ENCODE data around the gene UBE2G2.
A peak's percentile ranks its signal among the peaks of the same experiment; 100 is the strongest.

UBE2G2 gene

DNA sequence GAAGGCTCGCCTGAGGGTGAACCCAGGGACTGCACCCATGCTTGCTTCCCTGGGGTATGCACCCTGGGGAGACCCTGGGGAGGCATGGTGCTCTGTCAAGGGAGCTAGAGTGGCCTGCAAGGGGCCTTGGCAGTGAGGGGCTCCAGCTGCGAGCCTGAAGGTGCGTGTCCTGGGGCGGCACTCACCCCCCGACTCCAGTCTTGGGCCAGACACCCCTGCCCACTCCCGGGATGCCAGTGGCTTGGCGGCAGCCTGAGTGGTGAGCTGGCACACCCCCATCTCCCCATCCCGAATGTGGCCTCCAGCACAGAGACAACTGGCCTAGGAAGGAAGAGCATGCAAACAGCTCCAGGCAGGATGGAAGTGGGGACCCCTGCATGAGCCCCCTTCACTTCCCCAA, 13.6 kb upstream of the UBE2G2 start:
- no peak for DNase-seq (ENCODE audit: low spot score)

DNA sequence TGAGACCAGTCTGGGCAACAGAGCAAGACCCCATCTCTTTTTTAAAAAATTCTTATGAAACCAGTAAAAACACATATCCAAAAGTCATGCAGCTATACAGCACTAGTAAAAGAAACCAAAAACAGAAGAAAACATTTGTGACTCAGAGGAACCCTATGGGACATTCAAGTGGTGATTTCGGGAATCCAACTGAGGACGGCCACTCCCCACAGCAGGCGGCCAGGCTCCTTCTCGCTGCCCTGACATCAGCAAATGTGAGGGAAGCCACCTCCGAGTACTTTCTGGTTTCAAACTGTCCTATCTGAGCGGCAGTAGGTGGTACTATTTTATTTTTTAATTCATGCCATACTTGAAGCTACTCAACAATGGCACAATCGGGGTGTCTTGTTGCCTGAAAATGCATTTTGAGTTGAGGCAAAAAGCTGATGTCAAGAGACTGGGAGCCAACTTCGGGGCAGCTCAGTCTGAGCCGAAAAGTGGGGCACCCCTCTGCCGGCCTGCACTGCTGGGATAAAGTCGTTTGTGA, 12.9 kb upstream of the UBE2G2 start:
- no peak for DNase-seq (ENCODE audit: low spot score)

DNA sequence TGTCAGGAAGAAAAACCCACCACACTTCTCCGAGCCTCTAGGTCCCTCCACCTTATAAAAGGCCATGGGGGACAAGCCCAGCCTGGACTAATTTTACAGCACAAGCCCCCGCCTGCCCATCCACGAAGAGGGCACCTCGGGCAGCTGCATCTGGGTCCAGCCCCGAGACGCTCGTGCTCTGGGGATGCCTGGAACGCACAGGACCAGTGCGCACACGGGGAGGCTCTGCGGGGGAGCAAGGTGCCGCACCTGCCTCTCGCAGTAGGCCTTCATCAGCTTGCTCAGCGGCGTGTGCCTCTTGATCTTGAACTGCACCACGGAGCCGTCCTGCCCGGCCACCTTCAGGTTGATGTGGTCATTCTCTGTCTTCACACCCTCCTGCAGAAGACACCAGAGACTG, 12.1 kb upstream of the UBE2G2 start:
- DNase-seq (ENCODE audit: low spot score) = no peak

DNA sequence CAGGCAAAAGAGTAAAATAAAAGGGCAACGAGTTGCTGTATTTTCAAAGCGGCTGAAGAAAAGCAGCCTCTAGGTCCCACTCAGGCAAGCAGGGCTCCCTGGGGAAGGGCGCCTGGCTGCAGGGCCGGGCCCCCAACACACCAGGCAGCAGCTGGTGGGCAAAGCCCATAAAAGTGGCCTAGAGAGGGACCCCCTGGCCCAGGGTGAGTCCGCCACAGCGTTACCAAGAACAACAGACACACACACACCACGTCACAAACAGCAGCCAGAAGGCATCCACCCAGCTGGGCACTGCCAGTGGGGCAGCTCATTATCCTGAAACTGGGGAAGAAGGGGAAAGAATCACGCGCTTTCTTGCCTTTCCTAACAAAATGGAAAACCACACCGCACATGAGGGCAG, 11.5 kb upstream of the UBE2G2 start:
- no peak for DNase-seq (ENCODE audit: low spot score)

DNA sequence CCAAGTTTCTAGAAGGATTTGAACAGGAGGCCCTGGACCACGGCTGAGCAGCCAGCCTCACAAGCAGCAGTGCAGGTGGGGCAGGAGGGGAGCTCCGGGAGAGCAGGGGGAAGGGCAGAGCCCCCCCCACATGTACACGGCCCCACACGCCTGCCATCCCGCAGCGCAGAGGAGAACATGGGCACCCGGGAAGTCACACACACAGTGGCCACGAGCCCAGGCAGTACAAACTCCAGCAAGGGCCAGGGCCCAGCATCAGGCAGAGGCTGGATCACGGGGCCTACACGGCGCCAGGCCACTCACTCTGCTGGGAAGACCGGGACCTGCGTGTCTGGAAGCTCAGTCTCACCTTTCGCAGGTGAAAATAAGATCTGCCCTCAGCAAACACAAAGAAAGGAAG, 11.0 kb upstream of the UBE2G2 start:
- DNase-seq (ENCODE audit: low spot score) = no peak

DNA sequence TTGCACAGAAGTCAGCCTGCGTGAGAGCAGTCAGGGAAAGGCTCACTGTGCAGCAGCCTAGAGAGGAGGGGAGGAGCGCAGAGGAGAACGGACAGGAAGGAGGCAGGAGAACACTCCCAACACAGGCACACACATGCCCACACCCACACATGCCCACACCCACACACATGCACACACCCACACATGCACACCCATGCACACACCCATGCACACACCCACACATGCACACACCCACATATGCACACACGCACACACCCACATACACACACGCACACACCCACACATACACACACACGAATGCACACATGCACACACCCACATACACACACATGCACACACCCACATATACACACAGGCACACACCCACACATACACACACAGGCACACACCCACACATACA, 9.2 kb upstream of the UBE2G2 start:
- no peak for DNase-seq (ENCODE audit: low spot score)

DNA sequence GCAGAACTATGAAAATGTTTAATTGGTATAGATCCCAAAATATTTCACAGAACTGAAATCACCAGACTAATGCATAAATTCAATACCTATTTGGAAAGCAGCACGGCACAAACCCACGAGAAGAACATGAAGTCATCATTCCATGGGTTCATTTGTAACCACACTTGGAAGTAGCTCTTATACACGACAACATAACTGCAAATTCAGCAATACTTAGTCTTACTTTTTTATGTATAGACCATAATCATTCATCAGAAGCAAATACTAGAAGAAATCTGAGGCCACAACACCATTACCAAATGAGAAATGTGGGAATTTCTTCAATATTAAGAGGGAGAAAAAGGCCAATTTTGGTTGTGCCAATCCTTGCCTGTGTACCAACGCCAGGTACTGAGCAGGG, 4.2 kb upstream of the UBE2G2 start:
- no peak for DNase-seq (ENCODE audit: low spot score)

DNA sequence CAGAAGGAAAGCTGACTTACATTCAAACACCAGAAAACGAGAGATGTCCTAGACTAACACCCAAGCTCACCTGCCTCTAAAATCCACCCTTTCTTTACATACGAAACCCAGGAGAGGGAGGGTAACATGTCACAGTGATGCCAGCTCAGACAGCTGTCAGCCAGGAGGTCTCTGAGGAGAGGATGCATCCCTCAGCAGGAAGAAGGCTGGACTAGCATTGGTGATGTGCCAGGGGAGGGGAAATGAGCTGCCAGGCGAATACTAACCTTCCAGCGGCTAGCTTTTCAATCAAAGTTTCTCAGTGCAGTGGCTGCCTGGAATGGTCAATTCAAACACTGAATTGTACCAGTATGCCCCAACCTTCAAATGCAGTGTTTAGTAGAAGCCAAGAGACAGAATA, 3.6 kb upstream of the UBE2G2 start:
- no peak for DNase-seq (ENCODE audit: low spot score)

DNA sequence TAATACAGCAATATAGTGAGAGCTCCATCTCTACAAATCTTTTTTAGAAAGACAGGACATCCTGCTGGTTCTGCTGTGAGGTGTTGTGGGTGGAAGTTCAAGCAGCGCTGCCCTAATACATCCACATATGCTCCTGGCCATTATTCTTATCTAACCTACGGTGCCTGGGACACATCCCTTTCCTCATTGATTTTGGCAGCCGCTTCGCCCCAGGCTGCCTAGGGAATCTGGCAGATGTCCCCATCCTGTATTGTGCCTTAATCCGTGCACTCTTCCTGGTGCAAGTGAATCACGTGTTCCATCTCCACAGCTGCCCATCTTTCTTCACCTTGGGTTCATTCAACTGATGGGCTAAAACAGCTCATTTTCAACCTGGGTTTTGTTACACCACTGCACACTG, 3.1 kb upstream of the UBE2G2 start:
- DNase-seq (ENCODE audit: low spot score) = no peak

DNA sequence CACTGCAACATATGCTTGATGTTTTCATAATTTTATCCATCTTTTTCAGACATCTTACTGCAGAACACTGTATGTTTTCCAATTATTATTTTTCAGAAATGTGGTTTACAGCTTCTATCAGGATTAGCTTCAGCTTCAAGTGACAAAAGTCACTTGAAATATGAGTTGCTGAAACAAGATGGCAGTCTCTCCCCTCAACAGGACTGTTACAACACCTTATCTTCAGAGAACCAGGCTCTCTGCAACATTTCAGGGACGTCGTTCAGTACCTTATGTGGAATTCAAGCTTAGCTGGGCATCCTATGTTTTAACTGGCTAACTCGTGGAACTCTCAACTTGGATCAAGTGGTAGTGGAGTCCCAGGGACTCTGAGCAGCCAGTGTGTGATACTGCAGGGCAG, 2.0 kb upstream of the UBE2G2 start:
- no peak for DNase-seq (ENCODE audit: low spot score)

DNA sequence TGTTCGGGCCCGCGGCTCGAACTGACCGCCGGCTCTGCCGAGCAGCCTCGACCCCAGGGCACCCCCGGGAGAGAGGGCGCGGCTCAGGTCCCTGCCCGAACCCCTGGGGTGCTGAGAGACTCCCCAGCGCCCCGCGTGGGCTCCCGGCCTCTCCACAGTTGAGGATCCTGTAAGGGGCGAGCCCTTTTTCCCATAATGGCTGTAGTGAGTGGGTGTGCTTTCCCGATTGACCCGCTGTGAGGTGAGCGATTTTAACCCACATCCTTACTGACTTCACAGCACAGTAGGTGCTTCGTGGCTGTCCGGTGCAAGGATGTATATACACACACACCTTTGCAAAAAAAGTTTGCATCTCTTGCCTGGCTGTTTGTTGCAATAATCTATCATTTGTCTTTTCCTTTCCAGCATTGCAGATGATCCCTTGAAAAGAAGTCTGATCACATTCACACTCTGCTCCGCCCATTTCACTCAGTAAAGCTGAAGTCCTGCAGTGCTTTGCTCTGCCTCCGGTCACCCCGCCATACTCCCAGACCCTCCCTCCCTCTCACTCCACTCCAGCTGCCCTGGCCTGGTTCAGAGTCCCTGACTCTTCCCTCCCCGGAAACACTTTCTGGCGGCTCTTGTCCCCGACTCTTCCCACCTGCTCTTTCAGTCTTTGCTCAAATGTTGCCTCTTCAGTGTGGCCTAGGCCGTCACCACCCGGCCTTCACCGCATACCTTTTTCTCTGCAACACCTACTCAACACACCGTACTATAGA, 955 bp upstream of the UBE2G2 start:
- peak; percentile 23 for DNase-seq (ENCODE audit: low spot score)

DNA sequence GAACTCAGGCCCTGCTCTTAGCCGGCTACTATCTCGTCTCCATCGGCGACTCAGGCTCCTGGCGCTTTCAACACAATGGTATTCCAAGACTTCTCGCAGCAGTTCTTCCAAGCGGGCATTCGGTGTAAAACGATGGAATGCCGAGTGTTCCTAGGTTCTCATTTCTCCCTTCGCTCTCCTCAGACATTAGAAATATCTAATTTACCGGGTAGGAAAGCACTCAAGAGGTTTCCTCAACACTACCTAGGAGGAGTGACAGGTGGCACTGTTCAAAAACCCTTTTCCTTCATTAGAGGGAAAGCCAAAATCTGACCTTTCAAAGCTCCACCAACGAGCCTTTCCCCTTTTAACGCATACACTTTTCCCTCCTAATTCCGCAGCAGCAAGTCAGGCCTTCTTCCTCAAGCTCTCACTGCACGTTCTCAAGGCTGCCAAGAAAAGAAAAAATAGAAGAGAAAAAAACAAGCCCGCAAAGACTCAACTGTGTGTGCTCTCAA, 601 bp downstream of the UBE2G2 start:
- DNase-seq (ENCODE audit: low spot score) = peak; percentile 50

DNA sequence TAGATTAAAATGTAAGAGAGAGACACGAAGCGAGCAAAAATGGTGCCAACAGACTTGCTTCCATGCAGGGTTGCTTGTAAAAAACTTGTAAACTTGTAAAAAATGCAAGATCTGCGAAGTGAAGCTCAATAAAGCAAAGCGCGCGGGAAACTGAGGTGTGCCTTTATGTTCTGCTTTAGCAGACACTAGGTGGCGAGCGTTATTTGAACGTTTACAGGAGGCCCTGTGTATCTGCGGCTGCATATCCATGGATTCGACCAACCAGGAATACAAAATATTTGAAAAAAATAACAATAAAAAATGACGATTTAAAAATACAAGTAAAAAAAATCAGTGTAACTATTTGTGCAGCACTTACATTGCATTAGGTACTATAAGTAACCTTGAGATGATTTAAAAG, 1.5 kb downstream of the UBE2G2 start:
- peak; percentile 42 for DNase-seq (ENCODE audit: low spot score)

DNA sequence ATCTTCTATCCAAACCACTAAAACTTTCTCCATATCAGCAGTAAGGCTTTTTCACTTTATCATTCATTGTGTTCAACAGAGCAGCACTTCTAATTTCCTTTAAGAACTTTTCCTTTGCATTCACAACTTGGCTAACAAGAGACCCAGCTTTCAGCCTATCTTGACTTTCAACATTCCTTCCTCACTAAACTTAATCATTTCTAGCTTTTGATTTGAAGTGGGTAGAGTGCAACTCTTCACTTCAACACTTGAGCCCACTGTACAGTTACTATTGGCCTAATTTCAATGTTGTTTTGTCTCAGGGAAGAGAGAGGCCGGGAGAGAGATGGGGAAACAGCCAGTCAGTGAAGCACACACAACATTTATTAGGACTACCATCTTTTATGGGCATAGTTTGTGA, 2.0 kb downstream of the UBE2G2 start:
- DNase-seq (ENCODE audit: low spot score) = no peak

DNA sequence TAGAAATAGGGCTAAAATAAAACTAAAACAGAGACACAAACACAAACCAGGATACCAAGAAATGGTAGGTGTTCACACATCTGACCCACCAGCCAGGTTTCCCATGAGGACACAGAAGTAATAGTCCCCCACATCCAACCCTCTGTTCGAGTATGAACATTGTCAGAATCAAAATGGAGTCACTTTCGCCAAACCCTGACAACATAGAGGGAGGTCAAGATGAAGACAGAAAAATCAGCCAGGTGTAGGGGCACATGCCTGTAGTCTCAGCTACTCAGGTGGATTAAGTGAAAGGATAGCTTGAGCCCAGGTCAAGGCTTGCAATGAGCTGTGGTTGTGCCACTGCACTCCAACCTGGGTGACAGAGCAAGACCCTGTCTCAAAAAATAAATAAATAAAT, 3.8 kb downstream of the UBE2G2 start:
- no peak for DNase-seq (ENCODE audit: low spot score)

DNA sequence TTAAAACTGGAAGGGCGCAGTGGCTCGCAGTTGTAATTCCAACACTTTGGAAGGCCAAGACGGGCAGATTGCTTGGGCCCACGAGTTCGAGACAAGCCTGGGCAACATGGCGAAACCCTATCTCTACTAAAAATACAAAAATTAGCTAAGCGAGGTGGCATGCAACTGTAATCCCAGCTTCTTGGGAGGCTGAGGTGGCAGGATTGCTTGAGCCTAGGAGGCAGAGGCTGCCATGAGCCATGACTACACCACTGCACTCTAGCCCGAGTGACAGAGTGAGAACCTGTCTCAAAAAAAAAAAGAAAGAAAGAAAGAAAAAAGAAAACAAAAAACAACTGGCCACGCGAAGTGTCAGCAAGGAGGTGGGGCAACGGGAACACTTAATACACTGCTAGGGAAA, 6.3 kb downstream of the UBE2G2 start:
- no peak for DNase-seq (ENCODE audit: low spot score)

DNA sequence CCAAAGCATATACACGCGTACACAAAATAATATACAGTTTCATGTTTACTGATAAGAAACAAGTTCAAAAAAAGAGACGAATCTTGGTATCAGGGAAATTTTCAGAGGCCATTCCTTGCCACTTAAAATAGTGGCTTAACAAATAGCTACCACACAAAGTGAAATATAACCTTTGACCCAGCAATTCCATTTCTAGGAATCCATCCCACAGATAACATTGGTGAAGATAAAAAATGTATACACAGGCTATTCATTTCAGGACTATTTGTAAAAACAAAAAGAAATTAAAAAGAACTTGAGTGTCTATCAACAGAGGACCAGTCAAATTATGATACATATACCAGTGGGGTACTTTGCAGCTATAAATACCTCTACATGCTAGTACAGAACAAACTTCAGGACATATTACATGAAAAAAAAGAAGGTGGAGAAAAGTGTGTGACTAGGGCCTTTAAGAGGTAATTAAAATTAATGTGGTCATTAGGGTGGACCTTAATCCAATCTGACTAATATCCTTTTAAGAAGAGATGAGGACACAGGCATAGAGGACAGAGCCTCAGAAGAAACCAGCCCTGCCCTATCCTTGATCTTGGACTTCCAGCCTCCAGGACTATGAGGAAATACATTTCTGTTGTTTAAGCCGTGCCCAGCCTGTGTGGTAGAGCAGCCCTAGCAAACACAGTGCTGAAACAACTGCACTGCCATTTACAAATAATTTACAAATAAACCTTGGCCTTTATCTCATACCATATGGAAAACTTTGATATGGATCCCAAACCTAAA, 7.8 kb downstream of the UBE2G2 start:
- no peak for DNase-seq (ENCODE audit: low spot score)

DNA sequence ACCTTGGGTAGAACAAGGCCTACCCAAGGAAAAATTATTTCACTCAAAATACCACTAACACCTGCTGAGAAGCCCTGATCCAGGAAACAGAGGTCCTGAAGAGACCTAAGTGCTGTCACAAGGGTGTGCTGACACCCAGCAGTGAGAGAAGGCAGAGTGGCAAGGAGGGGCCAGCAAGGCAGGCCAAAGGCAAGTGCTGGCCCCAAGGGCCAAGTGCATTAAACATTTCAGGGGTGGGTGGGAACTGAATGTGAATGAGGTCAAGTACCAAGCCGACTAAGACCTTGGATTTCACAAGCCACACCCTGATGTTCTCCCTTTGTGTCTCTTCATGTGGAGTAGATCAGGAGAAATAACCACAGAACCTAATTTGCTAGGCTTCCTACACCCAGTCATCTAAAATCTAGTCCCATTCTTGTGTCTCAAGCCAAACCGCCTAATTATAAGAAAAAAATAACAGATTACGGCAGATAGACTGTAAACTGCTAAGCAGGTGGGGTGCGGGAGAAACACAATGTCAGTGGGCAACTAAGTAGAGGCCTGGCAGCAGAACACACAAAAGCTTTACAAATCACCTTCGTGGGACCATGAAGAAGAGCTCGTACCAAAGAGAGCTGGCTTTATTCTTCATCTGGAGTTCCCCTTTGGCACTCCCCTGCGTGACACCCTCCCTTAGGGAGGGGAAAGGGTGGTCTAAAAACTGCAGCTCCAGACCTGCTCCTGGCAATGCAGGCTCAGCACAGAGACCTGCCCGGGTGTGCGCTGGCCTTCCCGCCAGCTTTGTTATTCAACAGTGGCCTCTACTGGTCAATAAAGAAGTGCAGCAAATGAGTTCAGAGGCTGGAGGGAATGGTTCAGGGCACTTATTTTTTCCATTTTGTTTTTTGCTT, 8.7 kb downstream of the UBE2G2 start:
- peak; percentile 51 for DNase-seq (ENCODE audit: low spot score)

DNA sequence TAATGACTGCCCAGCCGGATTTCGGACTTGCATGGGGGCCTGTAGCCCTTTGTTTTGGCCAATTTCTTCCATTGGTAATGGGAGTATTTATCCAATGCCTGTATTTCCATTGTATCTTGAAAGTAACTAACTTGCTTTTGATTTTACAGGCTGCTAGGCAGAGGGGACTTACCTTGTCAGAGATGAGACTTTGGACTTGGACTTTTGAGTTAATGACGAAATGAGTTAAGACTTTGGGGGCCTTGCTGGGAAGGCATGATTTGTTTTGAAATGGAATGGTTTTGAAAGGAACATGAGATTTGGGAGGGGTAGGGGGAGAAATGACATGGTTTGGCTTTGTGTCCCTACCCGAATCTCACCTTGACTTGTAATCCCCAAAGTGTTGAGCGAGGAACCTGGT, 9.6 kb downstream of the UBE2G2 start:
- no peak for DNase-seq (ENCODE audit: low spot score)

DNA sequence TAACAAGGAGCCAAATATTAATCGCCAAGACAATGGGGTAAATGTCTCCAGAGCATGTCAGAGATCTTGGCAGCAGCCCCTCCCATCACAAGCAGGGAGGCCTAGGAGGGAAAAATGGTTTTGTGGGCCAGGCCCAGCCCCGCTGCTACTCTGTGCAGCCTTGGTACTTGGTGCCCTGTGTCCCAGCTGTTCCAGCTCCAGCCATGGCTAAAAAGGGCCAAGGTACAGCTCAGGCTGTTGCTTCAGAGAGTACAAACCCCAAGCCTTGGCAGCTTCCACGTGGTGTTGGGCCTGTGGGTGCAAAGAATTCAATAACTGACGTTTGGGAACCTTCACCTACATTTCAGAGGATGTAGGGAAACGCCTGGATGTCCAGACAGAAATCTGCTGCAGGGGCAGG, 10.4 kb downstream of the UBE2G2 start:
- no peak for DNase-seq (ENCODE audit: low spot score)

DNA sequence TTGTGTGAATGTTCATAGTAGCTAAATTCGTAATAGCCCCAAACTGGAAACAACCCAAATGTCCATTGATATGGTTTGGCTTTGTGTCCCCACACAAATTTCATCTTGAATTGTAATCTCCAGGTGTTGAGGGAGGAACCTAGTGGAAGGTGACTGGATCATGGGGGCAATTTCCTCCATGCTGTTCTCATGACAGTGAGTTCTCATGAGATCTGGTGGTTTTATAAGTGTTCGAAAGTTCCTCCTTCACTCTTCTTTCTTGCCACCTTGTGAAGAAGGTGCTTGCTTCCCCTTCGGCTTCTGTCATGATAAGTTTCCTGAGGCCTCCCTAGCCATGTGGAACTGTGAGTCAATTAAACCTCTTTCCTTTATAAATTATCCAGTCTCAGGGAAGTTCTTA, 11.3 kb downstream of the UBE2G2 start:
- no peak for DNase-seq (ENCODE audit: low spot score)

DNA sequence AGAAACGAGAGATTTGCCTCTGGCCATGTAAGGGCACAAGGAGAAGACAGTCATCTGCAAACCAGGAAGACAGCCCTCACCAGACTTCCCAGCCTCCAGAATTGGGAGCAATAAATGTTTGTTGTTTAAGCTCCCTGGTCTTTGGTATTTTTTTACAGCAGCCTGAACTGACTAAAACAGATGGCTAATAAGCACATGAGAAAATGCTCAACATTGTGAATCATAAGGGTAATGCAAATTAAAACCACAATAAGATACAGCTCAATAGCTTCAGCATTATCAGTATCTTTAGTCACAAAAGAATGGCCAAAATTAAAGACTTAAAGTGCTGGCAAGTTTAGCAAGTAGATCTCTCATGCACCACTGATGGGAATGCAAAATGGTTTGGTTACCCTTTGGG, 11.7 kb downstream of the UBE2G2 start:
- no peak for DNase-seq (ENCODE audit: low spot score)

All from LoVo (cell line).